ENCODE results near the gene CAD.

Gene CAD

GRCh38 chr2:27209621-27210401, 7.4 kb upstream of the CAD start:
- no peaks in the 10 kb centered on the region for H3K9me3 ChIP-seq (replicated peaks in 1 of 11)
- H3K36me3 ChIP-seq, result peaks cover 41 to 69% (median 52%) of the 10 kb centered on the region in 11 experiments
- peak overlapping the region in 7 of 10 experiments; percentile 4 to 91 (median 45); a peak in 8 of 20 replicates for H3K4me3 ChIP-seq
- peaks cover 35 to 55% (median 42%) of the 10 kb centered on the region in 10 experiments for H3K4me1 ChIP-seq
- no peaks in the 10 kb centered on the region for H3K27me3 ChIP-seq
- peak overlapping the region in 9 of 11 experiments; percentile 3 to 95 (median 41); a peak in 15 of 22 replicates for H3K9ac ChIP-seq
- H3K27ac ChIP-seq, result peak overlapping the region in 3 of 11 experiments; percentile 7 to 34 (median 9); a peak in 5 of 22 replicates
- H3K4me2 ChIP-seq, result peak overlapping the region; percentile 56 to 98 (median 93)
- TF ChIP-seq Cebpa-rat (IDR thresholded peaks at IDR 0.05), result no peak
- H4K20me1 ChIP-seq, result peaks cover 0 to 47% (median 25%) of the 10 kb centered on the region in 11 experiments; a peak in 12 of 22 replicates

GRCh38 chr2:27211241-27211942, 5.8 kb upstream of the CAD start:
- H3K27me3 ChIP-seq, result no peaks in the 10 kb centered on the region
- H3K27ac ChIP-seq, result peak overlapping the region in 10 of 11 experiments; percentile 92 to 99 (median 96); a peak in 21 of 22 replicates
- H3K9ac ChIP-seq, result peak overlapping the region; percentile 91 to 100 (median 98)
- peaks cover 36 to 55% (median 42%) of the 10 kb centered on the region in 10 experiments for H3K4me1 ChIP-seq
- H4K20me1 ChIP-seq, result peaks cover 0 to 32% (median 11%) of the 10 kb centered on the region in 11 experiments; a peak in 10 of 22 replicates
- TF ChIP-seq Cebpa-rat (IDR thresholded peaks at IDR 0.05), result no peak
- no peaks in the 10 kb centered on the region for H3K9me3 ChIP-seq (replicated peaks in 1 of 11)
- H3K4me2 ChIP-seq, result peak overlapping the region; percentile 82 to 98 (median 93)
- H3K4me3 ChIP-seq, result peak overlapping the region; percentile 71 to 91 (median 78)
- H3K36me3 ChIP-seq, result peaks cover 32 to 63% (median 44%) of the 10 kb centered on the region in 11 experiments

DNA sequence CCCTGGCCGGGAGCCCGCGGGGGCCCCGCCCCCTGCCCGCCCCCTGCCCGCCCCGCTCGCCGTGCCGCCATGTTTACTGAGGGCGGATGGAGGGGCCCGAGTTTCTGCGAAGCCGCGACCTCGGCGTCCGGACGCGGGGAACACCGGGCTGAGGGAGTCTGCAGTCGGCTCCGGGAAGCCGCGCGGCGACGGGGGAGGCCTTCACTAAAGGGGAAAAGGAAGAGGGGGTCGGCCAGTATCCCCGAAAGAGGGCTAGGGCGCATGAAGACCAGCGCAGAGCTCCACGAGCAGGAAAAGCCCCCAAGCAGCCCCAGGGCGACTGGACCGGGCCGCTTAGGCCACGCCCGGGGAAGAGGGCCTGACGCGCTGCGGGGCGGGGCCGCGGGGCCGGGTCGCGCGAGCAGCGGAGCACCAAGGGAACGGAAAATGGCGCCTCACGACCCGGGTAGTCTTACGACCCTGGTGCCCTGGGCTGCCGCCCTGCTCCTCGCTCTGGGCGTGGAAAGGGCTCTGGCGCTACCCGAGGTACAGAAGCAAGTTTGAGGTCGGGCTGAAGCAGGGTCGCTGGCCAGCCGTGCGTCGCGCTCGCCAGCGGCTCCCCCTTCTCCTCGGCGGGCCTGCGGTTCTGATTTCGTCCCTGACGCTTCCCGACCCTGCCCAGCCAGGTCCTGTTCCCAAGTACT, 5.1 kb upstream of the CAD start, which contains the start of the genes ATRAID and SLC5A6:
Gene ATRAID (plus strand): TSS at position 99 of the 683 bp plus-strand sequence. CDS start 328 bp downstream, at position 427.
Gene SLC5A6 (minus strand): TSS at position 326 of the 683 bp plus-strand sequence. CDS start 4,618 bp downstream, outside the sequence.
- peak within 1 kb of the TSS; percentile 71 to 91 (median 78) for H3K4me3 ChIP-seq
- H3K27me3 ChIP-seq, result no peaks in the 10 kb centered on the region
- H3K4me1 ChIP-seq, result peaks cover 42 to 60% (median 47%) of the 10 kb centered on the region in 10 experiments
- TF ChIP-seq Cebpa-rat (IDR thresholded peaks at IDR 0.05), result no peak
- peaks cover 0 to 25% (median 7%) of the 10 kb centered on the region in 11 experiments; a peak in 9 of 22 replicates for H4K20me1 ChIP-seq
- H3K36me3 ChIP-seq, result peaks cover 26 to 56% (median 40%) of the 10 kb centered on the region in 11 experiments
- peak within 1 kb of the TSS; percentile 92 to 99 (median 96) for H3K27ac ChIP-seq
- peak within 1 kb of the TSS; percentile 89 to 98 (median 97) for H3K4me2 ChIP-seq
- peak within 1 kb of the TSS; percentile 91 to 100 (median 98) for H3K9ac ChIP-seq
- no peaks in the 10 kb centered on the region for H3K9me3 ChIP-seq (replicated peaks in 1 of 11)

DNA sequence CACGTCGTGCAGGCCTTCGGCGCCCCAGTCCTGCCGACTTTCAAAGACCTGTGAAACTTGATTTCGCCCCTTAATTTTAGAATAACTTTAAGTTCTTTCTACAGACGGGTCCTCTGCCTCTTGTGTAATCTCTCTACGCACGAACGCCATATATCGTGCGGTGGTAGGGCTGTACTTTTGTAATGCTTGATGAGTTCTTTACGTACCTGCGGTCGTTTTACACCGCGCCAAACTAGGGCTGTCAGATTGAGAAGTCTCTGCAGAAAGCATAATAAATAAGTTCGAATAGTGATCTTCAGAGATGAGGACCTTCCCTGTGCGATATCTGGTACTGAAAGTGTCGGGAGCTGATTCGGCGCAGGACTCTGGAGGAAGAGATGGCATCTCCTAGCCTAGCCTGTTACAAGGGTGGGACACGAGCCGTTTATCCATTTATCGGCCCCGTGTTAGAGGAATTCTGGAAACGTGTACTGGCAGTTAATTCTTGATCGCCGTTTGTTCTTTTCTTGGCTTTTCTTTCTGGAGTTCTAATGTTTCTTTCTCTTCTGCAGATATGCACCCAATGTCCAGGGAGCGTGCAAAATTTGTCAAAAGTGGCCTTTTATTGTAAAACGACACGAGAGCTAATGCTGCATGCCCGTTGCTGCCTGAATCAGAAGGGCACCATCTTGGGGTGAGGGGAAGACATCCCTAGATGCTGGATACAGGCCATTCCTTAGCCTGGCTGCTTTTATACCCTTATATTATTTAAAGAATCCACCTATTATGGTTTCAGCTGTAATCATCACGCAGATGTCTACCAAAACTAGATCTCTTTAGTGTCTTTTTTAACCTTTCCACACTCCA, 4.3 kb upstream of the CAD start:
- Histone ChIP-seq H3K9ac (peak overlapping the region; percentile 91 to 100 (median 98)), H3K27me3 (no peaks in the 10 kb centered on the region), H3K9me3 (replicated peaks in 1 of 11) (no peaks in the 10 kb centered on the region), H3K4me1 (peaks cover 42 to 54% (median 50%) of the 10 kb centered on the region in 10 experiments), H3K36me3 (peaks cover 18 to 48% (median 32%) of the 10 kb centered on the region in 11 experiments), H3K4me2 (peak overlapping the region; percentile 87 to 98 (median 96)), H4K20me1 (peaks cover 0 to 17% (median 0%) of the 10 kb centered on the region in 11 experiments; a peak in 8 of 22 replicates), H3K27ac (peak overlapping the region; percentile 92 to 99 (median 96)), H3K4me3 (peak overlapping the region; percentile 71 to 91 (median 78))
- TF ChIP-seq Cebpa-rat (IDR thresholded peaks at IDR 0.05), result peak in 2 of 11 experiments; percentile 25 to 59; a peak in 2 of 22 replicates

DNA sequence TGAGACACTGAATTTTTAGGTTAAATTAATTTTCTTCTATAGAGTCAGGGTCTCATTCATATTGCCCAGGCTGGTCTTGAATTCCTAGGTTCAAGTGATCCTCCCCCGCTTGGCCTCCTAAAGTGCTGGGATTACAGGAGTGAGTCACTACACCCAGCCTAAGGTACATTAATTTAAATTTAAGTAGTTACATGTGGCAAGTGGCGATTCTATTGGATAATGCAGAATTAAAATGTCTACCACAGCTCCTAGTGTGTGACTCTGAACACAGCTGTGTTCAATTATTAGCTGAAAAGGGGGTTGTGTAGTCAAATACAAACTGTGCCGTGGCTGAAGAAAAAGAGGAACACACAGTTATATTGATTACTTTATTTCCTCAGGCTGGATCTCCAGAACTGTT, 2.2 kb upstream of the CAD start:
- Histone ChIP-seq H4K20me1 (no peaks in the 10 kb centered on the region; a peak in 2 of 22 replicates), H3K4me1 (peaks cover 41 to 54% (median 46%) of the 10 kb centered on the region in 10 experiments), H3K9ac (0 out of 22 replicates have a peak overlapping the region, but pooled peaks of 1 of the 11 experiments have one; percentile 9), H3K9me3 (replicated peaks in 1 of 11) (no peaks in the 10 kb centered on the region), H3K27ac (no peak overlapping the region), H3K27me3 (no peaks in the 10 kb centered on the region), H3K36me3 (peaks cover 10 to 44% (median 21%) of the 10 kb centered on the region in 11 experiments), H3K4me3 (no peak overlapping the region), H3K4me2 (no peak overlapping the region)
- TF ChIP-seq Cebpa-rat (IDR thresholded peaks at IDR 0.05), result no peak

GRCh38 chr2:27216416-27217137, 592 bp upstream of the CAD start:
- peak overlapping the region; percentile 53 to 96 (median 87); a peak in 21 of 22 replicates for H3K9ac ChIP-seq
- peak overlapping the region; percentile 85 to 98 (median 93) for H3K4me2 ChIP-seq
- peaks cover 28 to 40% (median 33%) of the 10 kb centered on the region in 10 experiments for H3K4me1 ChIP-seq
- no peaks in the 10 kb centered on the region for H3K27me3 ChIP-seq
- no peaks in the 10 kb centered on the region for H3K9me3 ChIP-seq (replicated peaks in 1 of 11)
- no peak for TF ChIP-seq Cebpa-rat (IDR thresholded peaks at IDR 0.05)
- no peaks in the 10 kb centered on the region for H4K20me1 ChIP-seq
- peak overlapping the region; percentile 10 to 94 (median 88); a peak in 17 of 22 replicates for H3K27ac ChIP-seq
- H3K4me3 ChIP-seq, result peak overlapping the region; percentile 68 to 85 (median 80); a peak in 19 of 20 replicates
- peaks cover 23 to 57% (median 38%) of the 10 kb centered on the region in 11 experiments for H3K36me3 ChIP-seq

- Histone ChIP-seq H3K36me3 (peaks cover 43 to 78% (median 58%) of the 10 kb centered on the region in 11 experiments), H3K4me3 (peak overlapping the region; percentile 68 to 85 (median 80); a peak in 15 of 20 replicates), H3K9ac (peak overlapping the region; percentile 76 to 96 (median 87); a peak in 17 of 22 replicates), H3K27me3 (no peaks in the 10 kb centered on the region), H3K27ac (peak overlapping the region in 3 of 11 experiments; percentile 92 to 94 (median 94); a peak in 3 of 22 replicates), H3K4me1 (peaks cover 19 to 32% (median 24%) of the 10 kb centered on the region in 10 experiments), H3K9me3 (replicated peaks in 1 of 11) (no peaks in the 10 kb centered on the region), H4K20me1 (peaks cover 0 to 2% (median 0%) of the 10 kb centered on the region in 11 experiments; a peak in 1 of 22 replicates), H3K4me2 (peak overlapping the region; percentile 86 to 98 (median 93))
- TF ChIP-seq Cebpa-rat (IDR thresholded peaks at IDR 0.05), result no peak
Measured at GRCh38 chr2:27218614-27219013, 1.4 kb downstream of the CAD start.

Data from BLaER1 treated with 17β-estradiol and CSF1 and Interleukin-3, amounts not matched to agents 10 nM and 100 nM (cell line).